Neural cell (in vitro differentiated cells): ENCODE results near the gene HDAC11. TPM values are rescaled to one million over a fixed set of nuclear protein-coding genes. Genes with fewer than 3 reads are reported as not detected.

ENCODE experiments used
- H2AFZ ChIP-seq: fragments of 200-600, 300-800 bp; sonication (generic), shearing (Covaris generic); 2 replicates; pipeline ENCODE4 v1.6.0; 2014; ENCODE audit warnings: low read depth, mild to moderate bottlenecking, antibody characterized with exemption, low read length, moderate library complexity
- H3F3A ChIP-seq: fragments of 200-600 bp; shearing (Covaris generic); 2 replicates; pipeline ENCODE4 v1.6.1; 2016; ENCODE audit warnings: mild to moderate bottlenecking, moderate library complexity, mixed read lengths, antibody characterized with exemption, low read length; ENCODE audit not compliant: insufficient read depth, poor library complexity, severe bottlenecking
- H3K27ac ChIP-seq: fragments of 200-600, 300-800 bp; sonication (generic), shearing (Covaris generic); 2 replicates; pipeline ENCODE4 v1.5.1; 2014; ENCODE audit warnings: mild to moderate bottlenecking, low read length, moderate library complexity
- H3K27me3 ChIP-seq: fragments of 300-800, 200-600 bp; sonication (generic), shearing (Covaris generic); 2 replicates; pipeline ENCODE4 v1.6.0; 2014; ENCODE audit warnings: mild to moderate bottlenecking, low read depth, low read length, moderate library complexity; ENCODE audit not compliant: insufficient read depth
- H3K36me3 ChIP-seq: fragments of 300-800, 200-600 bp; sonication (generic), shearing (Covaris generic); 2 replicates; pipeline ENCODE4 v1.5.1; 2014; ENCODE audit warnings: mild to moderate bottlenecking, antibody characterized with exemption, low read length, moderate library complexity; ENCODE audit not compliant: insufficient read depth
- H3K4me2 ChIP-seq: fragments of 300-800, 200-600 bp; sonication (generic), shearing (Covaris generic); 2 replicates; pipeline ENCODE4 v1.6.0; 2014; ENCODE audit warnings: mild to moderate bottlenecking, low read length
- H3K4me3 ChIP-seq: fragments of 300-800, 200-600 bp; sonication (generic), shearing (Covaris generic); 2 replicates; pipeline ENCODE4 v1.5.1; 2014; ENCODE audit warnings: mild to moderate bottlenecking, low read length, moderate library complexity
- H3K79me2 ChIP-seq: fragments of 200-600 bp; shearing (Covaris generic); replicated peaks from 2 replicates; pipeline ENCODE4 v1.6.0; 2014; ENCODE audit warnings: mild to moderate bottlenecking, low read length, moderate library complexity; ENCODE audit not compliant: insufficient read depth
- H3K9ac ChIP-seq: fragments of 300-800, 200-600 bp; sonication (generic), shearing (Covaris generic); 2 replicates; pipeline ENCODE4 v1.6.1; 2016; ENCODE audit warnings: mild to moderate bottlenecking, low read length, mixed read lengths
- H3K9me2 ChIP-seq: fragments of 200-600 bp; shearing (Covaris generic); 2 replicates; pipeline ENCODE4 v1.6.1; 2016; ENCODE audit warnings: mild to moderate bottlenecking, low read length, mixed read lengths; ENCODE audit not compliant: insufficient read depth
- H3K9me3 ChIP-seq: fragments of 200-600, 300-800 bp; sonication (generic), shearing (Covaris generic); 2 replicates; pipeline ENCODE4 v1.6.1; 2016; ENCODE audit warnings: mild to moderate bottlenecking, mixed run types, low read length, moderate library complexity, mixed read lengths
- H4K20me1 ChIP-seq: fragments of 200-600 bp; shearing (Covaris generic); 2 replicates; pipeline ENCODE4 v1.6.1; 2016; ENCODE audit warnings: mild to moderate bottlenecking, mixed run types; ENCODE audit not compliant: insufficient read depth
- CTCF ChIP-seq: fragments of 450-650 bp; IDR thresholded peaks from 2 replicates; pipeline ENCODE4 v1.5.1; 2014; ENCODE audit warnings: antibody characterized with exemption, mild to moderate bottlenecking, moderate library complexity; ENCODE audit not compliant: poor library complexity, severe bottlenecking
- EP300 ChIP-seq: fragments of 450-650 bp; conservative IDR thresholded peaks from 2 replicates; pipeline ENCODE4 v1.6.1; 2014; ENCODE audit warnings: antibody characterized with exemption, mild to moderate bottlenecking, moderate library complexity; ENCODE audit not compliant: poor library complexity, severe bottlenecking
- EZH2 ChIP-seq: fragments of 200-600, 300-800 bp; shearing (Covaris generic), sonication (generic); IDR thresholded peaks from 2 replicates; pipeline ENCODE4 v1.6.1; 2014; ENCODE audit warnings: antibody characterized with exemption, low read length, borderline replicate concordance, mild to moderate bottlenecking; ENCODE audit not compliant: insufficient read depth, poor library complexity, severe bottlenecking
- MXI1 ChIP-seq: fragments of 450-650 bp; conservative IDR thresholded peaks from 2 replicates; pipeline ENCODE4 v1.6.1; 2014; ENCODE audit warnings: antibody characterized with exemption, mild to moderate bottlenecking; ENCODE audit not compliant: poor library complexity, severe bottlenecking
- POLR2AphosphoS5 ChIP-seq: IDR thresholded peaks from 2 replicates; pipeline ENCODE4 v1.6.1; 2012
- RAD21 ChIP-seq: fragments of 450-650 bp; conservative IDR thresholded peaks from 2 replicates; pipeline ENCODE4 v1.6.1; 2014; ENCODE audit warnings: antibody characterized with exemption, mild to moderate bottlenecking, moderate library complexity
- REST ChIP-seq: IDR thresholded peaks from 2 replicates; pipeline ENCODE4 v1.6.1; 2012; ENCODE audit warnings: borderline replicate concordance
- SMC3 ChIP-seq: fragments of 450-650 bp; conservative IDR thresholded peaks from 2 replicates; pipeline ENCODE4 v1.6.1; 2014; ENCODE audit warnings: antibody characterized with exemption, mild to moderate bottlenecking, moderate library complexity; ENCODE audit not compliant: poor library complexity
- TAF1 ChIP-seq: IDR thresholded peaks from 2 replicates; pipeline ENCODE4 v1.6.1; 2012; ENCODE audit warnings: low read depth
- polyA plus RNA-seq: library from polyadenylated mRNA; depleted of rRNA; stranded (reverse); fragments of >200 nt; gene quantifications from 2 replicates; pipeline ENCODE4 v1.2.3, GENCODE V29; 2014

Gene HDAC11
- polyA plus RNA-seq, 1 donor from 2014 or later: 14.8 TPM

GRCh38 chr3:13501521-13501920 lies 21.4 kb downstream of the HDAC11 start:
- Histone ChIP-seq H3K9me3 (no peaks in the 10 kb centered on the region), H3K4me3 (no peak overlapping the region), H3K4me2 (no peak overlapping the region), H3K27ac (no peak overlapping the region), H4K20me1 (no peaks in the 10 kb centered on the region), H3F3A (no peaks in the 10 kb centered on the region), H3K9ac (no peak overlapping the region), H3K79me2 (no peaks in the 10 kb centered on the region), H3K36me3 (no peaks in the 10 kb centered on the region), H3K27me3 (no peaks in the 10 kb centered on the region), H3K9me2 (no peaks in the 10 kb centered on the region), H2AFZ (no peak overlapping the region)
- TF ChIP-seq REST (no peak), MXI1 (no peak), CTCF (no peak), EP300 (no peak), POLR2AphosphoS5 (no peak), SMC3 (no peak), RAD21 (no peak), EZH2 (no peak), TAF1 (no peak)

GRCh38 chr3:13501958-13502790 lies 22.1 kb downstream of the HDAC11 start:
- H3K27ac ChIP-seq: no peak overlapping the region
- H3F3A ChIP-seq: no peaks in the 10 kb centered on the region
- H3K9me2 ChIP-seq: no peaks in the 10 kb centered on the region
- no peaks in the 10 kb centered on the region for H3K36me3 ChIP-seq
- no peaks in the 10 kb centered on the region for H3K79me2 ChIP-seq
- H3K4me3 ChIP-seq: no peak overlapping the region
- H3K9ac ChIP-seq: no peak overlapping the region
- no peaks in the 10 kb centered on the region for H4K20me1 ChIP-seq
- no peaks in the 10 kb centered on the region for H3K9me3 ChIP-seq
- H3K4me2 ChIP-seq: no peak overlapping the region
- TF ChIP-seq REST: no peak
- no peaks in the 10 kb centered on the region for H3K27me3 ChIP-seq
- no peak overlapping the region for H2AFZ ChIP-seq
